Measurements from ENCODE around the gene PAXX. TPM values are rescaled to one million over a fixed set of nuclear protein-coding genes. Genes with fewer than 3 reads are reported as not detected.

The PAXX gene
- total RNA-seq, 1 experiment from 2014 or later: 44.1 TPM

DNA sequence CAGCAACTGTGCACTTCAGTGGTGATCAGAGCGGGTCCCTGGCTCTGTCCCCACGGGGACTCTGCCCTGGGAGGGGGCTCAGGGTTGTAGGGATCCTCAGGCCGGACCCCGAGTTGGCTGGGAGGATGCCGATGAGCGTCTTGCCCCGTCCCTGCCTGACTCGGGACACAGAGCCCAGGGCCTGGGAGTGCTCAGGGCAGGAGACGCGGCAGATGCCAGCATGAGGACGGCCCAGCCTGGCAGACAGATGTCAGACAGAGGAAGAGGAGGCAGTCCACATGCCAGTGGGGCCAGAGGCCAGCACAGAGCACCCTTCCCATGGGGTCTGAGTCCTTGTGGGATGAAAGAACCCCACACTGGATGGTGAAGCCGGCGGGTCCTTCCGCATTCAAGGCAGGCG is 28.9 kb upstream of the PAXX start (continued):
- TF ChIP-seq CREM (CRISPR knock-in tag; IDR thresholded peaks at IDR 0.05) (no peak), ZNF263 (CRISPR knock-in tag; IDR thresholded peaks at IDR 0.05; ENCODE audit: low read depth) (no peak), KAT7 (CRISPR knock-in tag; IDR thresholded peaks at IDR 0.05; ENCODE audit: borderline replicate concordance) (no peak), NFATC4 (CRISPR knock-in tag; IDR thresholded peaks at IDR 0.05) (no peak)

DNA sequence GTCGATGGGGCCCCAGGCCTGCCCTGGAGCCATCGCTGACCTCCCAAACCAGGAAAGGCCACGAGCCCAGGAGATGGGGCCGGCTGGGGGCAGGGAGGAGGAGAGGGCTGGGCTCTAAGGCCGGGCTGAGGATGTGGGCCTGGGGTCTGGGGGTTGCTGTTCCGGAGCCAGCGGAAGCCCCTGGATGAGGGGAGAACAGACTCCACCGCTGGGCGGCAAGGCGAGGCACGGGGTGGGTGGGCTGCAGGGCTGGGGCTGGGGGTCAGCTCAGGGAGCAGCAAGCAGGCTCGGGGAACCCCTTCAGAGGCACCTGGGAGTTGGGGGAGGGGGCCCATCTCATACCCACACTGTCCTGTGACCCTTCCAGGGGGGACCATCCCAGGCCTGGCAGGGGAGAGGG is 28.5 kb upstream of the PAXX start:
- no peak for DNase-seq (ENCODE audit: low spot score)
- Mint-ChIP-seq H3K4me1 (peaks cover 10% of the 10 kb centered on the region), H3K27ac (no peak overlapping the region), H3K36me3 (no peaks in the 10 kb centered on the region), H3K9me3 (no peaks in the 10 kb centered on the region), H3K4me3 (no peak overlapping the region), H3K27me3 (ENCODE audit: low read depth) (no peaks in the 10 kb centered on the region)
- ChIA-PET CTCF (interaction anchor here (1.7 to 3.4 kb wide), 4 partner anchors 11 to 100 kb away, joined by 5 to 17 read pairs (median 8); no protein-coding TSS in a partner anchor), POLR2A (no interaction called here)
- ATAC-seq: no peak
- TF ChIP-seq, protein P1, sequence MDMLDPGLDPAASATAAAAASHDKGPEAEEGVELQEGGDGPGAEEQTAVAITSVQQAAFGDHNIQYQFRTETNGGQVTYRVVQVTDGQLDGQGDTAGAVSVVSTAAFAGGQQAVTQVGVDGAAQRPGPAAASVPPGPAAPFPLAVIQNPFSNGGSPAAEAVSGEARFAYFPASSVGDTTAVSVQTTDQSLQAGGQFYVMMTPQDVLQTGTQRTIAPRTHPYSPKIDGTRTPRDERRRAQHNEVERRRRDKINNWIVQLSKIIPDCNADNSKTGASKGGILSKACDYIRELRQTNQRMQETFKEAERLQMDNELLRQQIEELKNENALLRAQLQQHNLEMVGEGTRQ (CRISPR knock-in tag; IDR thresholded peaks at IDR 0.05): no peak
- TF ChIP-seq CREM (CRISPR knock-in tag; IDR thresholded peaks at IDR 0.05) (no peak), NR1H2 (CRISPR knock-in tag; IDR thresholded peaks at IDR 0.05) (no peak), ZNF263 (CRISPR knock-in tag; IDR thresholded peaks at IDR 0.05; ENCODE audit: low read depth) (no peak), ETV6 (CRISPR knock-in tag; IDR thresholded peaks at IDR 0.05) (no peak), SP1 (CRISPR knock-in tag; conservative IDR thresholded peaks at IDR 0.05) (no peak), SOX15 (CRISPR knock-in tag; IDR thresholded peaks at IDR 0.05) (no peak), GRHL2 (CRISPR knock-in tag; IDR thresholded peaks at IDR 0.05; ENCODE audit: insufficient replicate concordance, severe bottlenecking) (no peak), NR3C1 (CRISPR knock-in tag; conservative IDR thresholded peaks at IDR 0.05; ENCODE audit: low read depth) (no peak), MYBL2 (CRISPR knock-in tag; IDR thresholded peaks at IDR 0.05) (no peak), JAZF1 (CRISPR knock-in tag; IDR thresholded peaks at IDR 0.05) (no peak), JUN (CRISPR knock-in tag; IDR thresholded peaks at IDR 0.05) (no peak), NR2C2 (CRISPR knock-in tag; IDR thresholded peaks at IDR 0.05) (no peak)
- TF ChIP-seq, protein P2, sequence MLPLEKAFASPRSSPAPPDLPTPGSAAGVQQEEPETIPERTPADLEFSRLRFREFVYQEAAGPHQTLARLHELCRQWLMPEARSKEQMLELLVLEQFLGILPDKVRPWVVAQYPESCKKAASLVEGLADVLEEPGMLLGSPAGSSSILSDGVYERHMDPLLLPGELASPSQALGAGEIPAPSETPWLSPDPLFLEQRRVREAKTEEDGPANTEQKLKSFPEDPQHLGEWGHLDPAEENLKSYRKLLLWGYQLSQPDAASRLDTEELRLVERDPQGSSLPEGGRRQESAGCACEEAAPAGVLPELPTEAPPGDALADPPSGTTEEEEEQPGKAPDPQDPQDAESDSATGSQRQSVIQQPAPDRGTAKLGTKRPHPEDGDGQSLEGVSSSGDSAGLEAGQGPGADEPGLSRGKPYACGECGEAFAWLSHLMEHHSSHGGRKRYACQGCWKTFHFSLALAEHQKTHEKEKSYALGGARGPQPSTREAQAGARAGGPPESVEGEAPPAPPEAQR (CRISPR knock-in tag; IDR thresholded peaks at IDR 0.05): no peak
- TF ChIP-seq, protein P3, sequence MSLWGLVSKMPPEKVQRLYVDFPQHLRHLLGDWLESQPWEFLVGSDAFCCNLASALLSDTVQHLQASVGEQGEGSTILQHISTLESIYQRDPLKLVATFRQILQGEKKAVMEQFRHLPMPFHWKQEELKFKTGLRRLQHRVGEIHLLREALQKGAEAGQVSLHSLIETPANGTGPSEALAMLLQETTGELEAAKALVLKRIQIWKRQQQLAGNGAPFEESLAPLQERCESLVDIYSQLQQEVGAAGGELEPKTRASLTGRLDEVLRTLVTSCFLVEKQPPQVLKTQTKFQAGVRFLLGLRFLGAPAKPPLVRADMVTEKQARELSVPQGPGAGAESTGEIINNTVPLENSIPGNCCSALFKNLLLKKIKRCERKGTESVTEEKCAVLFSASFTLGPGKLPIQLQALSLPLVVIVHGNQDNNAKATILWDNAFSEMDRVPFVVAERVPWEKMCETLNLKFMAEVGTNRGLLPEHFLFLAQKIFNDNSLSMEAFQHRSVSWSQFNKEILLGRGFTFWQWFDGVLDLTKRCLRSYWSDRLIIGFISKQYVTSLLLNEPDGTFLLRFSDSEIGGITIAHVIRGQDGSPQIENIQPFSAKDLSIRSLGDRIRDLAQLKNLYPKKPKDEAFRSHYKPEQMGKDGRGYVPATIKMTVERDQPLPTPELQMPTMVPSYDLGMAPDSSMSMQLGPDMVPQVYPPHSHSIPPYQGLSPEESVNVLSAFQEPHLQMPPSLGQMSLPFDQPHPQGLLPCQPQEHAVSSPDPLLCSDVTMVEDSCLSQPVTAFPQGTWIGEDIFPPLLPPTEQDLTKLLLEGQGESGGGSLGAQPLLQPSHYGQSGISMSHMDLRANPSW (CRISPR knock-in tag; conservative IDR thresholded peaks at IDR 0.05; ENCODE audit: low read depth): no peak
- TF ChIP-seq, protein P4, sequence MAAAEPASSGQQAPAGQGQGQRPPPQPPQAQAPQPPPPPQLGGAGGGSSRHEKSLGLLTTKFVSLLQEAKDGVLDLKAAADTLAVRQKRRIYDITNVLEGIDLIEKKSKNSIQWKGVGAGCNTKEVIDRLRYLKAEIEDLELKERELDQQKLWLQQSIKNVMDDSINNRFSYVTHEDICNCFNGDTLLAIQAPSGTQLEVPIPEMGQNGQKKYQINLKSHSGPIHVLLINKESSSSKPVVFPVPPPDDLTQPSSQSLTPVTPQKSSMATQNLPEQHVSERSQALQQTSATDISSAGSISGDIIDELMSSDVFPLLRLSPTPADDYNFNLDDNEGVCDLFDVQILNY (CRISPR knock-in tag; IDR thresholded peaks at IDR 0.05): no peak

DNA sequence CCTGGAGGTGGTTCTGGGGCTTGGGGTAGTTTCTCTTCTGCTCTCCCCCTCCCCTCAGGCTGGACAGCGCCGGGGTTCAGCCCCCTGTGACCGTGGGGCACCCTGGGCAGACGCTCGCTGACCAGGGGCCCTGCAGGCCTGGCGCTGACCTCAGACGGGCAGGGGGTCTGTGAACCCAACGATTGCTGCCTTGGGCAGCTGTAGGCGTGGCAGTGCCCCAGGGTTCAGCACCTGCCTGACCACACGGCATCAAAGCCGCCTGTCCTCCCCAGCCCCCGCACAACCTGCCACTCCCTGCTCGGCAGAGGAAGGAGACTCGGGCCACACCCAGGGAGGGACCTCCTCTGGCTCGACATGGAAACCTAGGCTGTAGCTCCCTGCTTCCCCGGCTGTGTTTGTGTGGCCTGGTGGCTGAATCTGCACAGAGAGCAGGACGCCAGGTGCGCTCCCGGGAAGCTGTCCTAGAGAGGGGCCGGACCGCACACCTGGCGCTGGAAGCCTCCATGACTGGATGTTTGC is 28.0 kb upstream of the PAXX start:
- DNase-seq (ENCODE audit: low spot score) (no peak), ATAC-seq (no peak)
- Mint-ChIP-seq H3K27ac (no peak overlapping the region), H3K4me1 (peaks cover 10% of the 10 kb centered on the region), H3K4me3 (no peak overlapping the region), H3K27me3 (ENCODE audit: low read depth) (no peaks in the 10 kb centered on the region), H3K9me3 (no peaks in the 10 kb centered on the region), H3K36me3 (no peaks in the 10 kb centered on the region)
- POLR2A ChIA-PET: no interaction called here
- CTCF ChIA-PET: interaction anchor here (0.8 to 3.4 kb wide), 10 partner anchors 11 to 186 kb away, joined by 3 to 17 read pairs (median 5); partner anchors contain the start of gene NPDC1
- TF ChIP-seq ZNF317 (CRISPR knock-in tag; IDR thresholded peaks at IDR 0.05; ENCODE audit: borderline replicate concordance, low read depth) (no peak), ZNF121 (CRISPR knock-in tag; IDR thresholded peaks at IDR 0.05) (no peak), ZNF219 (CRISPR knock-in tag; IDR thresholded peaks at IDR 0.05; ENCODE audit: borderline replicate concordance) (no peak), JUN (CRISPR knock-in tag; IDR thresholded peaks at IDR 0.05) (no peak), GTF2I (CRISPR knock-in tag; conservative IDR thresholded peaks at IDR 0.05) (no peak)
- TF ChIP-seq, protein P5, sequence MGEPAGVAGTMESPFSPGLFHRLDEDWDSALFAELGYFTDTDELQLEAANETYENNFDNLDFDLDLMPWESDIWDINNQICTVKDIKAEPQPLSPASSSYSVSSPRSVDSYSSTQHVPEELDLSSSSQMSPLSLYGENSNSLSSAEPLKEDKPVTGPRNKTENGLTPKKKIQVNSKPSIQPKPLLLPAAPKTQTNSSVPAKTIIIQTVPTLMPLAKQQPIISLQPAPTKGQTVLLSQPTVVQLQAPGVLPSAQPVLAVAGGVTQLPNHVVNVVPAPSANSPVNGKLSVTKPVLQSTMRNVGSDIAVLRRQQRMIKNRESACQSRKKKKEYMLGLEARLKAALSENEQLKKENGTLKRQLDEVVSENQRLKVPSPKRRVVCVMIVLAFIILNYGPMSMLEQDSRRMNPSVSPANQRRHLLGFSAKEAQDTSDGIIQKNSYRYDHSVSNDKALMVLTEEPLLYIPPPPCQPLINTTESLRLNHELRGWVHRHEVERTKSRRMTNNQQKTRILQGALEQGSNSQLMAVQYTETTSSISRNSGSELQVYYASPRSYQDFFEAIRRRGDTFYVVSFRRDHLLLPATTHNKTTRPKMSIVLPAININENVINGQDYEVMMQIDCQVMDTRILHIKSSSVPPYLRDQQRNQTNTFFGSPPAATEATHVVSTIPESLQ (CRISPR knock-in tag; IDR thresholded peaks at IDR 0.05): no peak
- TF ChIP-seq, protein P6, sequence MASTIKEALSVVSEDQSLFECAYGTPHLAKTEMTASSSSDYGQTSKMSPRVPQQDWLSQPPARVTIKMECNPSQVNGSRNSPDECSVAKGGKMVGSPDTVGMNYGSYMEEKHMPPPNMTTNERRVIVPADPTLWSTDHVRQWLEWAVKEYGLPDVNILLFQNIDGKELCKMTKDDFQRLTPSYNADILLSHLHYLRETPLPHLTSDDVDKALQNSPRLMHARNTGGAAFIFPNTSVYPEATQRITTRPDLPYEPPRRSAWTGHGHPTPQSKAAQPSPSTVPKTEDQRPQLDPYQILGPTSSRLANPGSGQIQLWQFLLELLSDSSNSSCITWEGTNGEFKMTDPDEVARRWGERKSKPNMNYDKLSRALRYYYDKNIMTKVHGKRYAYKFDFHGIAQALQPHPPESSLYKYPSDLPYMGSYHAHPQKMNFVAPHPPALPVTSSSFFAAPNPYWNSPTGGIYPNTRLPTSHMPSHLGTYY (CRISPR knock-in tag; IDR thresholded peaks at IDR 0.05): no peak
- TF ChIP-seq, protein P7, sequence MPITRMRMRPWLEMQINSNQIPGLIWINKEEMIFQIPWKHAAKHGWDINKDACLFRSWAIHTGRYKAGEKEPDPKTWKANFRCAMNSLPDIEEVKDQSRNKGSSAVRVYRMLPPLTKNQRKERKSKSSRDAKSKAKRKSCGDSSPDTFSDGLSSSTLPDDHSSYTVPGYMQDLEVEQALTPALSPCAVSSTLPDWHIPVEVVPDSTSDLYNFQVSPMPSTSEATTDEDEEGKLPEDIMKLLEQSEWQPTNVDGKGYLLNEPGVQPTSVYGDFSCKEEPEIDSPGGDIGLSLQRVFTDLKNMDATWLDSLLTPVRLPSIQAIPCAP (CRISPR knock-in tag; IDR thresholded peaks at IDR 0.05): no peak

All from WTC11 (cell line).